Stimulated activated naive B cell treated with anti-CD40 and anti-IgM and Interleukin-4, amounts not matched to agents 10 μg/mL and 1 μg/mL and 100 μg/mL, for 72 hours (primary cell): ENCODE results near the gene CDK8.

Experiments used
- ATAC-seq, 2 donors: fragments of 150-1000 bp; cut with Tn5 transposase; replicated peaks; 2 replicates each; pipeline ENCODE4 v1.10.0; 2021; ENCODE audit warnings: moderate library complexity in 1 of 2
- DNase-seq: peaks from one replicate; pipeline ENCODE4 v3.0.0; 2021
- H3K27ac Mint-ChIP-seq: one replicate; pipeline ENCODE4 v1.8.0; 2022; ENCODE audit warnings: mild to moderate bottlenecking, mixed read lengths
- H3K27me3 Mint-ChIP-seq, 2 donors: one replicate each; pipeline ENCODE4 v1.8.0; 2022; ENCODE audit warnings: mixed read lengths in 2 of 2
- H3K36me3 Mint-ChIP-seq, 2 donors: one replicate each; pipeline ENCODE4 v1.8.0; 2022; ENCODE audit warnings: mixed read lengths in 2 of 2, mild to moderate bottlenecking in 1 of 2
- H3K4me1 Mint-ChIP-seq, 2 donors: one replicate each; pipeline ENCODE4 v1.8.0; 2022; ENCODE audit warnings: mixed read lengths in 2 of 2, mild to moderate bottlenecking in 1 of 2
- H3K4me3 Mint-ChIP-seq, 2 donors: one replicate each; pipeline ENCODE4 v1.8.0; 2022; ENCODE audit warnings: mild to moderate bottlenecking in 2 of 2, mixed read lengths in 2 of 2, moderate library complexity in 1 of 2
- H3K9me3 Mint-ChIP-seq, 2 donors: one replicate each; pipeline ENCODE4 v1.8.0; 2022; ENCODE audit warnings: mixed read lengths in 2 of 2, mild to moderate bottlenecking in 1 of 2

CDK8 gene

GRCh38 chr13:26344980-26345379 is 91.1 kb downstream of the CDK8 start:
- Mint-ChIP-seq H3K27ac (no peak overlapping the region), H3K4me3 (no peak overlapping the region), H3K27me3 (no peaks in the 10 kb centered on the region), H3K36me3 (peaks cover 11 to 26% of the 10 kb centered on the region in 2 donors), H3K4me1 (no peaks in the 10 kb centered on the region), H3K9me3 (no peaks in the 10 kb centered on the region)
- no peak for ATAC-seq
- no peak for DNase-seq

GRCh38 chr13:26348966-26349365 is 95.0 kb downstream of the CDK8 start:
- DNase-seq (no peak), ATAC-seq (no peak)
- Mint-ChIP-seq H3K36me3 (peaks cover 13 to 30% of the 10 kb centered on the region in 2 donors), H3K9me3 (no peaks in the 10 kb centered on the region), H3K27ac (no peak overlapping the region), H3K4me3 (no peak overlapping the region), H3K27me3 (no peaks in the 10 kb centered on the region), H3K4me1 (no peaks in the 10 kb centered on the region)

GRCh38 chr13:26362261-26362660 is 108.3 kb downstream of the CDK8 start:
- H3K4me3 Mint-ChIP-seq: no peak overlapping the region
- no peaks in the 10 kb centered on the region for H3K9me3 Mint-ChIP-seq
- ATAC-seq (no peak), DNase-seq (no peak)
- H3K36me3 Mint-ChIP-seq: peaks cover 7 to 38% of the 10 kb centered on the region in 2 donors
- H3K4me1 Mint-ChIP-seq: no peaks in the 10 kb centered on the region
- no peaks in the 10 kb centered on the region for H3K27me3 Mint-ChIP-seq
- no peak overlapping the region for H3K27ac Mint-ChIP-seq

- H3K36me3 Mint-ChIP-seq: peaks cover 7 to 22% of the 10 kb centered on the region in 2 donors
- H3K27ac Mint-ChIP-seq: no peak overlapping the region
- DNase-seq (no peak), ATAC-seq (no peak)
- no peaks in the 10 kb centered on the region for H3K9me3 Mint-ChIP-seq
- no peaks in the 10 kb centered on the region for H3K4me1 Mint-ChIP-seq
- H3K4me3 Mint-ChIP-seq: no peak overlapping the region
- no peaks in the 10 kb centered on the region for H3K27me3 Mint-ChIP-seq
Observed at GRCh38 chr13:26370553-26370952, 116.6 kb downstream of the CDK8 start.

DNA sequence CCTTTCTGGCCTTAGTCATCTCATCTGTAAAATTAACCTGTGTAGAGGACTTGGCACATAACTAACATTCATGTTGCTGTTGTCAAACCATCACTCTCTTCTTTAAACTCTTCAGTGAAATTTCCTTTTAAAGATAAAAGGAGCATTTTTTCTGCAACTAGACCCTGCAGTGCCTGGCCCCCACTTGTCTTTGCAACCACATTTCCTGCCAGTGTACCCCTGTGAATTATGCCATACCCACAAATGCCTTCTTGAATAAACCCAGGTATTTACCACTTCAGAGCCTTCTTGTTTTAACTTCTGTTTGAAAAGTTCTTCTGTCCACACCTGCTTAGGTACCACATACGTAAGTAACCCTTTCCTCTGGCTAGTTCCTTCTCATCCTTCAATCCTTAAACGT is 118.8 kb downstream of the CDK8 start:
- Mint-ChIP-seq H3K27me3 (no peaks in the 10 kb centered on the region), H3K4me3 (no peak overlapping the region), H3K4me1 (peaks cover 0 to 1% of the 10 kb centered on the region in 2 donors), H3K27ac (no peak overlapping the region), H3K36me3 (peaks cover 7 to 18% of the 10 kb centered on the region in 2 donors), H3K9me3 (no peaks in the 10 kb centered on the region)
- DNase-seq (no peak), ATAC-seq (no peak)

DNA sequence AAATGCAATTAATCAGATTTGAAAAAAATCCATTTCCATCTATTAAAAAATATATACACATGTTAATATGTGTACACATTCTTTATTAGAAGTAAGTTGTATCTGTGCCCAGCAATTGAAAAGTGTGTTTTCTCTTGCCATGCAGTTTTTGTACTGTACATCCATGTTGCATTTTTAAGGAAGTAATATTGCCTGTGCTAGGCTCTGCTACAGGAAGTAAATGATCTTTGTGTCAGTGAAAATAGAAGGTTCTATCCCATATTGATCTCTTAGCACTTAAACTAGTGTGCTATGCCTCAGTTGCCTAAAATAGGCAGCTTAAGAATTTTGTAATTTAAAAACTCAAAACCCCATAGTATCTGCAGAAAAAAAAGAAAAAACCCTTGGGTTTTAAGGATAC is 122.5 kb downstream of the CDK8 start:
- H3K9me3 Mint-ChIP-seq: no peaks in the 10 kb centered on the region
- peaks cover 10 to 11% of the 10 kb centered on the region in 2 donors for H3K36me3 Mint-ChIP-seq
- H3K27ac Mint-ChIP-seq: no peak overlapping the region
- H3K4me3 Mint-ChIP-seq: no peak overlapping the region
- no peak for ATAC-seq
- no peak for DNase-seq
- no peaks in the 10 kb centered on the region for H3K27me3 Mint-ChIP-seq
- H3K4me1 Mint-ChIP-seq: peaks cover 7% of the 10 kb centered on the region in 2 donors

DNA sequence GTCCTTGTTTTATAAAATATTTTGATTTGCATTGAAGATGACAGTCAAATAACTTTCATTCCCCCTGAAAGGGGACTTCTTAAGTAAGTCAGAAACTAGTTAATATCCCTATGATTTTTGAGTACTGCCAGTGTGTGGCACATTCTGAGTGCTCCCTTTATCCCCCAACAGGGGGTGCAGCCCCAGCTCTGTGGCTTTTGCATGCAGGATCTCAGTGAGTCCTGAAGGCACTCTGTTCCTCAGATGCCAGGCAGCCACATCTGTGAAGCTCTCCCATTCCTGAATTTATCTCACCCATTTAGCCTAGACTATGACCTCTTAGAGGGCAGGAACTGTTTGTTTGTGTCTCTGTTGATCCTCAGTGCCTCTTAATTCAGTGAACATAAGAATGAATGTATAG is 123.1 kb downstream of the CDK8 start:
- Mint-ChIP-seq H3K27me3 (no peaks in the 10 kb centered on the region), H3K4me3 (no peak overlapping the region), H3K27ac (no peak overlapping the region), H3K9me3 (no peaks in the 10 kb centered on the region), H3K36me3 (peaks cover 10 to 11% of the 10 kb centered on the region in 2 donors), H3K4me1 (peaks cover 7% of the 10 kb centered on the region in 2 donors)
- peak in 1 of 2 donors; percentile 61 for ATAC-seq
- DNase-seq: no peak

DNA sequence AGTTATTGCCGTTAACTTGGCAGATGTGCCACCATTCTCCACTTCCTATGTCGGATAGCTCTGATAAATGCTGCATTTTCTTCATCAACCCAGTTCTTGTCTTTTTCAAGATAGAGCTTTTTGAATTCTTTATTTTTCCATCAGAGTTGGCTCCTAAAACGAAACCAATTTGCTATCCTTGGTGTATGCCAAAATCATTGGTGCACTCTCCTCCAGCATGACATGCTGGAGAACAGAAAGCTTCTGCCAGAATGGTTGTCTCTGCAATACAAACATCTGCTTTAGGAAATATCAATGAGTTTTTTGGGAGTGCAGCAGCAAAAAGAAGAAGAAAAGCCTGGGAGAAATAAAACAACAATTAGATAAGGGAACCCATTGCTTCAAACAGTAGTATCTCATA is 124.2 kb downstream of the CDK8 start:
- DNase-seq (no peak), ATAC-seq (no peak)
- Mint-ChIP-seq H3K27ac (no peak overlapping the region), H3K4me1 (peaks cover 7% of the 10 kb centered on the region in 2 donors), H3K27me3 (no peaks in the 10 kb centered on the region), H3K4me3 (no peak overlapping the region), H3K36me3 (peaks cover 7 to 8% of the 10 kb centered on the region in 2 donors), H3K9me3 (no peaks in the 10 kb centered on the region)

GRCh38 chr13:26379831-26380230 is 125.9 kb downstream of the CDK8 start:
- Mint-ChIP-seq H3K36me3 (peaks cover 8 to 9% of the 10 kb centered on the region in 2 donors), H3K27ac (peak overlapping the region; percentile 21), H3K9me3 (no peaks in the 10 kb centered on the region), H3K4me1 (peaks cover 7% of the 10 kb centered on the region in 2 donors), H3K27me3 (no peaks in the 10 kb centered on the region), H3K4me3 (no peak overlapping the region)
- no peak for ATAC-seq
- DNase-seq: no peak

DNA sequence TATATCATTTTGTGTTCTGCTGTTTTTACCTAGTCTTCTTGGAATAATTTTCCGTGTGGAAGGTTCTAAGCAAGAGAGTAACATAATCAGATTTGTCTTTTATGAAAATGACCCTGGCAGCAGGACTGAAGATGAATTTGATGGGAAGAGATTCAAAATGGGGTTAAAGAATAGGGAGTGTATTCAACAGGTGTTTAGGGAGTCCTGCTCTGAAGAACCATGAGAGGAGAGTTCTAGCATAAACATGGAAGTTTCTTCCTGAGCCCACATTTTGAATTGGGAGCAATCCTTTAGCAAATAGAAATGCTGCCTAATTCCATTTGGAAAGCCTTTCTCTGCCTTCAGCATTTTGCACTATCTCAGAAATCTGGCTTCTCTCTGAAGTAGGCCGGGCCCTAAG is 127.0 kb downstream of the CDK8 start:
- no peaks in the 10 kb centered on the region for H3K27me3 Mint-ChIP-seq
- no peak for ATAC-seq
- no peaks in the 10 kb centered on the region for H3K9me3 Mint-ChIP-seq
- H3K4me1 Mint-ChIP-seq: peaks cover 7% of the 10 kb centered on the region in 2 donors
- no peak for DNase-seq
- H3K4me3 Mint-ChIP-seq: no peak overlapping the region
- peaks cover 8 to 9% of the 10 kb centered on the region in 2 donors for H3K36me3 Mint-ChIP-seq
- H3K27ac Mint-ChIP-seq: no peak overlapping the region

DNA sequence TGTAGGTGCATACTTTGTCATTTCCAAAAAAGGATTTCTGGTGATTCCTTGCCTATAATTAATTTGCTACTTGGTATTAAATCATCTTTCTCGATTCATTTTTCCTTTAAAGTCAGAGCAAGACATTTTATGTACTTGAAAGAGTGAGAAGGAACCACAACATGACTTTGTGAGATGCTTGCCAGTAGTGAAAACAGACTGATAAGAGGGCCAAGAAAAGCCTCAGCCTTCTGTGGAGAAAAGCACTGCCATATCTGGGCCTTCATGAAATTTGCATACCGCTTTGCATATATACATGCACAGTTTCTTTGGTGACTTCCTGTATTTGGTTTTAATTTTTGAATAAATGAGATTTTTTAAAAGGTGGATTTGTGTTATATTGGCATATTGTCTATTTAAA is 128.4 kb downstream of the CDK8 start:
- H3K4me3 Mint-ChIP-seq: no peak overlapping the region
- no peaks in the 10 kb centered on the region for H3K9me3 Mint-ChIP-seq
- DNase-seq (no peak), ATAC-seq (no peak)
- no peak overlapping the region for H3K27ac Mint-ChIP-seq
- H3K36me3 Mint-ChIP-seq: peaks cover 21% of the 10 kb centered on the region in 2 donors
- peaks cover 6 to 7% of the 10 kb centered on the region in 2 donors for H3K4me1 Mint-ChIP-seq
- no peaks in the 10 kb centered on the region for H3K27me3 Mint-ChIP-seq

- H3K4me1 Mint-ChIP-seq: peaks cover 6 to 7% of the 10 kb centered on the region in 2 donors
- ATAC-seq (no peak), DNase-seq (no peak)
- H3K9me3 Mint-ChIP-seq: no peaks in the 10 kb centered on the region
- H3K4me3 Mint-ChIP-seq: no peak overlapping the region
- no peak overlapping the region for H3K27ac Mint-ChIP-seq
- H3K36me3 Mint-ChIP-seq: peaks cover 25% of the 10 kb centered on the region in 2 donors
- H3K27me3 Mint-ChIP-seq: no peaks in the 10 kb centered on the region
Observed at GRCh38 chr13:26382835-26383234, 128.9 kb downstream of the CDK8 start.

- Mint-ChIP-seq H3K27ac (no peak overlapping the region), H3K36me3 (peaks cover 25% of the 10 kb centered on the region in 2 donors), H3K4me1 (peaks cover 4% of the 10 kb centered on the region in 2 donors), H3K27me3 (no peaks in the 10 kb centered on the region), H3K4me3 (no peak overlapping the region), H3K9me3 (no peaks in the 10 kb centered on the region)
- ATAC-seq: no peak
- no peak for DNase-seq
Observed at GRCh38 chr13:26384587-26384986, 130.7 kb downstream of the CDK8 start.

- H3K27me3 Mint-ChIP-seq: no peaks in the 10 kb centered on the region
- no peak overlapping the region for H3K27ac Mint-ChIP-seq
- ATAC-seq (no peak), DNase-seq (no peak)
- H3K4me3 Mint-ChIP-seq: no peak overlapping the region
- H3K4me1 Mint-ChIP-seq: no peaks in the 10 kb centered on the region
- H3K36me3 Mint-ChIP-seq: peaks cover 26 to 29% of the 10 kb centered on the region in 2 donors
- H3K9me3 Mint-ChIP-seq: no peaks in the 10 kb centered on the region
Observed at GRCh38 chr13:26386026-26386425, 132.1 kb downstream of the CDK8 start.

GRCh38 chr13:26390203-26390602 is 136.3 kb downstream of the CDK8 start:
- no peak for ATAC-seq
- Mint-ChIP-seq H3K27me3 (no peaks in the 10 kb centered on the region), H3K9me3 (no peaks in the 10 kb centered on the region), H3K4me1 (no peaks in the 10 kb centered on the region), H3K4me3 (no peak overlapping the region), H3K27ac (no peak overlapping the region), H3K36me3 (peaks cover 25 to 30% of the 10 kb centered on the region in 2 donors)
- DNase-seq: no peak

DNA sequence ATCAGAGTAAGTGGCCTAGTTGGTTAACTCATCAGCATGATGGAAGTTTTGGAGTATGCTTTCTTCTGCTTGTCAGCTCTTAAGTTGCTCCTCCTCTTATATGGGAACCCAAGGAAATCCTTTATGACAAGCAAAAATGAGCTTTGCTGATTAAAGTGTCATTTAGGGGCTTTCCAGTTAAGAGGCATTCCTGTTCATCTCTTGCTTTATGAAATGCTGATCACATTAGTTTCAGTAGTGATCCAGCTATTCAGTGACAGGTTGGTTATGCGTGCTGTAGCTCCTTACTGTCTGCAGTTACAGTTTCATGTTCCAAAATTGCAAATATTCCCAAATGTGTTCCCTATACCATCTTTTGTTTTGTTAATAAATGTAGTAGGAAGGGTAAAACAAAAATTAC is 146.6 kb downstream of the CDK8 start:
- Mint-ChIP-seq H3K36me3 (peaks cover 16 to 26% of the 10 kb centered on the region in 2 donors), H3K4me3 (no peak overlapping the region), H3K4me1 (no peaks in the 10 kb centered on the region), H3K27ac (no peak overlapping the region), H3K9me3 (no peaks in the 10 kb centered on the region), H3K27me3 (no peaks in the 10 kb centered on the region)
- ATAC-seq: no peak
- DNase-seq: no peak
